PC-3 (cell line): ENCODE data around the gene FGR. TPM values are rescaled to one million over a fixed set of nuclear protein-coding genes. Genes with fewer than 3 reads are reported as not detected.

Experiments
- ATAC-seq: fragments of 200-7000 bp; cut with Tn5 transposase; 2 replicates; pipeline ENCODE4 v1.9.1; 2020; ENCODE audit warnings: mild to moderate bottlenecking, moderate library complexity
- BruUV-seq: library from RNA; stranded (reverse); fragments of 400-500 nt; replicated peaks from 2 replicates; lab custom pipeline; 2021; lab: Mats Ljungman, UMichigan
- CTCF ChIA-PET: fragments of 300-600 bp; sonication (Branson Sonifier 250); formaldehyde crosslinking; loops from one replicate; lab custom pipeline; 2022; ENCODE audit warnings: antibody characterized with exemption; lab: Charles Lee
- POLR2A ChIA-PET: fragments of 300-600 bp; sonication (Branson Sonifier 250); formaldehyde crosslinking; loops from one replicate; lab custom pipeline; 2022; ENCODE audit warnings: antibody characterized with exemption; ENCODE audit not compliant: unreplicated experiment; lab: Charles Lee
- DNase-seq: peaks from one replicate; pipeline ENCODE4 v3.0.0-alpha.2; 2015
- H2AFZ ChIP-seq: fragments of 300-600 bp; sonication (generic); 2 replicates; pipeline ENCODE4 v1.6.0; 2016; ENCODE audit warnings: antibody characterized with exemption, low read length
- H3F3A ChIP-seq: fragments of 300-600 bp; sonication (generic); one replicate; pipeline ENCODE4 v1.6.0; 2017; ENCODE audit warnings: antibody characterized with exemption, low read length, control low read depth, mild to moderate bottlenecking; ENCODE audit not compliant: unreplicated experiment
- H3K27ac ChIP-seq: fragments of 300-600 bp; sonication (generic); 2 replicates; pipeline ENCODE4 v1.5.1; 2016; ENCODE audit warnings: mild to moderate bottlenecking, low read length
- H3K27me3 ChIP-seq: fragments of 300-600 bp; sonication (generic); 2 replicates; pipeline ENCODE4 v1.6.1; 2016; ENCODE audit warnings: low read length, mixed read lengths
- H3K36me3 ChIP-seq: fragments of 300-600 bp; sonication (generic); 2 replicates; pipeline ENCODE4 v1.6.1; 2016; ENCODE audit warnings: low read depth, mixed run types, low read length, mixed read lengths
- H3K4me1 ChIP-seq: fragments of 300-600 bp; sonication (generic); 2 replicates; pipeline ENCODE4 v1.5.1; 2016; ENCODE audit warnings: low read length; ENCODE audit not compliant: insufficient read depth
- H3K4me2 ChIP-seq: fragments of 300-600 bp; sonication (generic); 2 replicates; pipeline ENCODE4 v1.6.0; 2016; ENCODE audit warnings: low read length
- H3K4me3 ChIP-seq: fragments of 300-600 bp; sonication (generic); 2 replicates; pipeline ENCODE4 v1.5.1; 2016; ENCODE audit warnings: mild to moderate bottlenecking, low read length, mixed read lengths
- H3K79me2 ChIP-seq: fragments of 300-600 bp; sonication (generic); 2 replicates; pipeline ENCODE4 v1.6.1; 2017; ENCODE audit warnings: low read length, mixed read lengths
- H3K9ac ChIP-seq: fragments of 300-600 bp; sonication (generic); 2 replicates; pipeline ENCODE4 v1.6.0; 2016; ENCODE audit warnings: mild to moderate bottlenecking, low read length
- H3K9me2 ChIP-seq: fragments of 300-600 bp; sonication (generic); replicated peaks from 2 replicates; pipeline ENCODE4 v1.6.1; 2016; ENCODE audit warnings: mixed run types, low read length, mixed read lengths
- H3K9me3 ChIP-seq: fragments of 300-600 bp; sonication (generic); 2 replicates; pipeline ENCODE4 v1.6.1; 2016; ENCODE audit warnings: low read length, mixed read lengths
- H4K20me1 ChIP-seq: fragments of 300-600 bp; sonication (generic); 2 replicates; pipeline ENCODE4 v1.6.1; 2016; ENCODE audit warnings: low read length, mixed read lengths
- EZH2 ChIP-seq: fragments of 300-600 bp; sonication (generic); IDR thresholded peaks from one replicate; pipeline ENCODE4 v1.6.1; 2017; ENCODE audit warnings: antibody characterized with exemption, mild to moderate bottlenecking, low read length; ENCODE audit not compliant: unreplicated experiment
- EZH2phosphoT487 ChIP-seq: fragments of 300-600 bp; sonication (generic); IDR thresholded peaks from 2 replicates; pipeline ENCODE4 v1.6.1; 2018; ENCODE audit warnings: mild to moderate bottlenecking, antibody characterized with exemption, low read length, borderline replicate concordance
- intact Hi-C: fragments of 100-400 bp; cut with micrococcal nuclease; formaldehyde crosslinking; loops from 2 replicates; pipeline ENCODE4 v1.9.0; 2023
- total RNA-seq: library from RNA; depleted of rRNA; stranded (reverse); fragments of >200 nt; gene quantifications from 2 replicates; pipeline ENCODE4 v1.2.3, GENCODE V29; 2014
- TF ChIP-seq, protein P1 (sequence below): fragments of 300-600 bp; sonication (generic); conservative IDR thresholded peaks from 2 replicates; pipeline ENCODE4 v1.5.1; 2017; ENCODE audit warnings: antibody characterized with exemption, low read depth, mild to moderate bottlenecking, low read length

FGR gene
- total RNA-seq, 1 experiment from 2014 or later = not detected

DNA sequence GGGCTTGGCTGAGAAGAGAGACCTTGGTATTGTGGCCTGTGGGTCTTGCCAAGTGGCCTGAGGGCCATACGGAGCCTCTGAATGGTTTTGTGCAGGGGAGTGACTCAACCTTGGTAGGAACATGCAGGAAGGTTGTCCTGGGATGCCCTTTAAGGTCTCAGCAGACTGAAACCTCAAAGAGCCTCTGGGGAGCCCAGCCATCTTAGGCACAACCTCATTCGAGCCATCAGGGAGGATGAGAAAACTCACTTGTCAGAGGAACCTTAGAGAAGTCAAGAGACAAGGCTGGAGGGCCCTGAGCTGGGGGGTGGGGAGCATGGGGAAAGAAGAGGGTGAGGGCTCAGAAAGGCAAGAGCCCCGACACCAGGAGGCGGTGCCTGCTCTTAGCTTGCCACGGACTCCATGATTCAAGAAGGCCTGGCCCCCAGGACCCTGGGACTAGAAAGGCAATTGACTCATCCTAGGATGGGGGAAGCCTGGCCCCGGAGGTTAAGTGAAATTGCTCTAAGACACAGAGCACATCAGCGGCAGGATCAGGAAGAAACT is 24.0 kb upstream of the FGR start:
- intact Hi-C loops = no loop called here
- ChIA-PET CTCF (no interaction called here), POLR2A (no interaction called here)
- Histone ChIP-seq H3K9ac (peak overlapping the region; percentile 46), H3K36me3 (no peaks in the 10 kb centered on the region), H3K9me3 (no peaks in the 10 kb centered on the region), H3K27me3 (no peaks in the 10 kb centered on the region), H2AFZ (peak overlapping the region; percentile 36; the same call in 1 of the 2 replicates), H3K79me2 (no peaks in the 10 kb centered on the region), H3K4me3 (peak overlapping the region; percentile 56), H3K4me1 (peaks cover 17% of the 10 kb centered on the region), H3F3A (no peaks in the 10 kb centered on the region), H3K9me2 (no peaks in the 10 kb centered on the region), H3K27ac (peak overlapping the region; percentile 50), H3K4me2 (peak overlapping the region; percentile 79), H4K20me1 (no peaks in the 10 kb centered on the region)
- BruUV-seq = no TSS peak
- DNase-seq = peak; percentile 64
- TF ChIP-seq EZH2 = no peak
- TF ChIP-seq, protein P1, sequence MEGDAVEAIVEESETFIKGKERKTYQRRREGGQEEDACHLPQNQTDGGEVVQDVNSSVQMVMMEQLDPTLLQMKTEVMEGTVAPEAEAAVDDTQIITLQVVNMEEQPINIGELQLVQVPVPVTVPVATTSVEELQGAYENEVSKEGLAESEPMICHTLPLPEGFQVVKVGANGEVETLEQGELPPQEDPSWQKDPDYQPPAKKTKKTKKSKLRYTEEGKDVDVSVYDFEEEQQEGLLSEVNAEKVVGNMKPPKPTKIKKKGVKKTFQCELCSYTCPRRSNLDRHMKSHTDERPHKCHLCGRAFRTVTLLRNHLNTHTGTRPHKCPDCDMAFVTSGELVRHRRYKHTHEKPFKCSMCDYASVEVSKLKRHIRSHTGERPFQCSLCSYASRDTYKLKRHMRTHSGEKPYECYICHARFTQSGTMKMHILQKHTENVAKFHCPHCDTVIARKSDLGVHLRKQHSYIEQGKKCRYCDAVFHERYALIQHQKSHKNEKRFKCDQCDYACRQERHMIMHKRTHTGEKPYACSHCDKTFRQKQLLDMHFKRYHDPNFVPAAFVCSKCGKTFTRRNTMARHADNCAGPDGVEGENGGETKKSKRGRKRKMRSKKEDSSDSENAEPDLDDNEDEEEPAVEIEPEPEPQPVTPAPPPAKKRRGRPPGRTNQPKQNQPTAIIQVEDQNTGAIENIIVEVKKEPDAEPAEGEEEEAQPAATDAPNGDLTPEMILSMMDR = no peak
- TF ChIP-seq EZH2phosphoT487 = no peak
- no peak for ATAC-seq

DNA sequence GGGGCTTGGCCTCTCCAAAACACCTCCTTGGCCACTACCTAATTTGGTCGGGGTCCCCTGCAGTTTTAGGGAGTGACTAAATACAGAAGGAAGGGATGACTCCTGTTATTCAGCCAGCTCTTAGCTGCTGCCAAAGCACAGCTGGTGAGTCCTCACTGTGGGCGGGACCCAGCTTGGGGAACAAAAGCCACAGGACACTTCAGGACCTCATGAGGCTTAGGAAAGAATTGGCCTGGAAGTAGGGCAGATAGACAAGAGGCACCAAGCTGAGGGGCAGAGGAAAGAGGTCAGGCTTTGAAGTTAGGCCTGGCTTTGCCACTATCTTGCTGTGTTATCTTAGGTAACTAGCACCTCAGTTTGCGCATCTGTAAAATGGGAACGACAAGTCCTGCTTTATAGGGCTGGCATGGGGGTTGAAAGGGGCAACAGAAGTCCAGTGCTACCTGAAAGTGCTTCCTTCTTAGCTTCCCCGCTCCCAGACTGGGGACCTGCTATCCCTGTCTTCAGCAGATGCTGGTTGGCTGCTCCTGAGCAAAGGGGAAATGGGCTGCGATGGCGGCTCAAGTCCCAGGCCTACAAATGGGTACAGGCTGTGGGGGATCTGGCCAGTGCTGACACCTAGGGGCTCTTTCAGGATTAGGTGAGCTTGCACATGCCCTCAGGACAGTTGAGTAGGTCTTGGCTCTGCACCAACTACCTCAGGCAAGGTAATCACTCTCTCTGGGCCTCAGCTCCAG is 21.3 kb upstream of the FGR start:
- ChIA-PET POLR2A (no interaction called here), CTCF (no interaction called here)
- intact Hi-C loops = no loop called here

More for the DNA sequence above, 21.3 kb upstream of the FGR start:
- Histone ChIP-seq H3K27me3 (no peaks in the 10 kb centered on the region), H4K20me1 (no peaks in the 10 kb centered on the region), H3K4me1 (peaks cover 17% of the 10 kb centered on the region), H3K4me2 (no peak overlapping the region), H3K9me2 (no peaks in the 10 kb centered on the region), H3K79me2 (no peaks in the 10 kb centered on the region), H3K9me3 (no peaks in the 10 kb centered on the region), H3K9ac (no peak overlapping the region), H3K27ac (no peak overlapping the region), H3F3A (no peaks in the 10 kb centered on the region), H3K36me3 (no peaks in the 10 kb centered on the region), H3K4me3 (no peak overlapping the region), H2AFZ (no peak overlapping the region)
- TF ChIP-seq EZH2phosphoT487 (no peak), EZH2 (no peak)
- TF ChIP-seq, protein P1 = no peak
- peak; percentile 29; the same call in 1 of the 2 replicates for ATAC-seq
- DNase-seq = peak; percentile 52
- no TSS peak for BruUV-seq
